Suprapubic skin (tissue), 4 donors: ENCODE data around the gene MYO10. TPM values are rescaled to one million over a fixed set of nuclear protein-coding genes. Genes with fewer than 3 reads are reported as not detected.

Experiments used
- DNase-seq, 2 donors: peaks; one replicate each; pipeline ENCODE4 v3.0.0-alpha.2; 2019; ENCODE audit warnings: low spot score in 2 of 2
- H3K27ac ChIP-seq: fragments of 200-600 bp; sonication (generic); one replicate; pipeline ENCODE4 v1.5.1; 2019
- H3K27me3 ChIP-seq: fragments of 200-600 bp; sonication (generic); one replicate; pipeline ENCODE4 v1.5.1; 2019
- H3K36me3 ChIP-seq: fragments of 200-600 bp; sonication (generic); one replicate; pipeline ENCODE4 v1.5.1; 2019
- H3K4me1 ChIP-seq: fragments of 200-600 bp; sonication (generic); one replicate; pipeline ENCODE4 v1.5.1; 2019
- H3K4me3 ChIP-seq: fragments of 200-600 bp; sonication (generic); one replicate; pipeline ENCODE4 v1.5.1; 2019; ENCODE audit warnings: mild to moderate bottlenecking
- H3K9me3 ChIP-seq: fragments of 200-600 bp; sonication (generic); one replicate; pipeline ENCODE4 v1.5.1; 2019
- CTCF ChIP-seq, 2 donors: fragments of 200-600 bp in 1 of 2; fragments of 450-650 bp in 1 of 2; sonication (generic) in 1 of 2; IDR thresholded peaks; one replicate each; pipeline ENCODE4 v1.5.1; 2016 to 2019; ENCODE audit warnings: antibody characterized with exemption in 2 of 2, mild to moderate bottlenecking in 1 of 2, moderate library complexity in 1 of 2
- EP300 ChIP-seq: sonication (generic); formaldehyde crosslinking; IDR thresholded peaks from one replicate; pipeline ENCODE4 v1.6.1; 2017; ENCODE audit warnings: antibody characterized with exemption
- POLR2A ChIP-seq, 2 donors: fragments of 450-650 bp; IDR thresholded peaks; one replicate each; pipeline ENCODE4 v1.6.1; 2017; ENCODE audit warnings: antibody characterized with exemption in 2 of 2, mild to moderate bottlenecking in 2 of 2, moderate library complexity in 2 of 2
- POLR2AphosphoS5 ChIP-seq, 3 donors: sonication (generic); formaldehyde crosslinking; IDR thresholded peaks; one replicate each; pipeline ENCODE4 v1.6.1; 2017; ENCODE audit warnings: antibody characterized with exemption in 3 of 3
- WGBS: methylation state at CpG from one replicate; pipeline ENCODE4 v1.1.5; 2018; 5-methylcytosine and 5-hydroxymethylcytosine counted together
- total RNA-seq, 4 donors: library from RNA; depleted of rRNA; stranded (reverse); fragments of >200 nt; gene quantifications; one replicate each; pipeline ENCODE4 v1.1.0, GENCODE V29; 2016

Gene MYO10
- total RNA-seq, 4 donors from 2014 or later, result 37.7 to 109 (median 64.6) TPM

- H3K36me3 ChIP-seq, result no peaks in the 10 kb centered on the region
- TF ChIP-seq POLR2AphosphoS5 (IDR thresholded peaks at IDR 0.05) (no peak), POLR2A (IDR thresholded peaks at IDR 0.05) (no peak), EP300 (no peak), CTCF (IDR thresholded peaks at IDR 0.05) (no peak)
- no peak overlapping the region for H3K4me3 ChIP-seq
- DNase-seq, result peak; percentile 18 to 78
- no peaks in the 10 kb centered on the region for H3K27me3 ChIP-seq
- no peaks in the 10 kb centered on the region for H3K9me3 ChIP-seq
- H3K27ac ChIP-seq, result peak overlapping the region; percentile 36
- 29% methylated on average over 11 of the region's 12 CpGs for WGBS
- peaks cover 19% of the 10 kb centered on the region for H3K4me1 ChIP-seq
Observed at GRCh38 chr5:16809395-16810207, 126.5 kb downstream of the MYO10 start.

- peak in 1 of 2 donors; percentile 69 for DNase-seq
- Histone ChIP-seq H3K4me3 (no peak overlapping the region), H3K27ac (peak overlapping the region; percentile 36), H3K36me3 (no peaks in the 10 kb centered on the region), H3K27me3 (no peaks in the 10 kb centered on the region), H3K9me3 (no peaks in the 10 kb centered on the region), H3K4me1 (peaks cover 19% of the 10 kb centered on the region)
- TF ChIP-seq CTCF (IDR thresholded peaks at IDR 0.05), result no peak
- 73% methylated on average over 11 of the region's 11 CpGs for WGBS
Observed at GRCh38 chr5:16809010-16809394, 127.1 kb downstream of the MYO10 start.

GRCh38 chr5:16808021-16808420, 128.1 kb downstream of the MYO10 start:
- WGBS, result 93% methylated on average over 7 of the region's 7 CpGs
- H3K4me1 ChIP-seq, result peaks cover 19% of the 10 kb centered on the region
- no peaks in the 10 kb centered on the region for H3K27me3 ChIP-seq
- H3K9me3 ChIP-seq, result no peaks in the 10 kb centered on the region
- TF ChIP-seq CTCF (IDR thresholded peaks at IDR 0.05), result no peak
- TF ChIP-seq POLR2A (IDR thresholded peaks at IDR 0.05), result no peak
- no peak for TF ChIP-seq POLR2AphosphoS5 (IDR thresholded peaks at IDR 0.05)
- TF ChIP-seq EP300, result no peak
- H3K4me3 ChIP-seq, result no peak overlapping the region
- DNase-seq, result no peak
- H3K27ac ChIP-seq, result no peak overlapping the region
- H3K36me3 ChIP-seq, result no peaks in the 10 kb centered on the region

- no peaks in the 10 kb centered on the region for H3K9me3 ChIP-seq
- H3K27ac ChIP-seq, result no peak overlapping the region
- H3K27me3 ChIP-seq, result no peaks in the 10 kb centered on the region
- H3K4me3 ChIP-seq, result no peak overlapping the region
- DNase-seq, result no peak
- TF ChIP-seq POLR2AphosphoS5 (IDR thresholded peaks at IDR 0.05) (no peak), CTCF (IDR thresholded peaks at IDR 0.05) (no peak), POLR2A (IDR thresholded peaks at IDR 0.05) (no peak), EP300 (no peak)
- H3K4me1 ChIP-seq, result peaks cover 19% of the 10 kb centered on the region
- no peaks in the 10 kb centered on the region for H3K36me3 ChIP-seq
- WGBS, result 75% methylated on average over 5 of the region's 5 CpGs
Observed at GRCh38 chr5:16807547-16807864, 128.6 kb downstream of the MYO10 start.

GRCh38 chr5:16806711-16807546, 129.2 kb downstream of the MYO10 start:
- whole genome bisulfite sequencing, result 82% methylated on average over 12 of the region's 12 CpGs
- H3K36me3 ChIP-seq, result no peaks in the 10 kb centered on the region

More at GRCh38 chr5:16806711-16807546, 129.2 kb downstream of the MYO10 start:
- no peak overlapping the region for H3K27ac ChIP-seq
- H3K4me3 ChIP-seq, result no peak overlapping the region
- H3K9me3 ChIP-seq, result no peaks in the 10 kb centered on the region
- peaks cover 19% of the 10 kb centered on the region for H3K4me1 ChIP-seq
- no peak for TF ChIP-seq EP300
- TF ChIP-seq POLR2AphosphoS5 (IDR thresholded peaks at IDR 0.05), result no peak
- TF ChIP-seq CTCF (IDR thresholded peaks at IDR 0.05), result no peak
- TF ChIP-seq POLR2A (IDR thresholded peaks at IDR 0.05), result no peak
- H3K27me3 ChIP-seq, result no peaks in the 10 kb centered on the region
- no peak for DNase-seq
